AML-193 (cell line): ENCODE data around the gene FN1.

Source experiments
- DNase-seq, 2 experiments: peaks; one replicate each; lab custom pipeline; 2025; lab: John Stamatoyannopoulos, UW

FN1 gene

DNA sequence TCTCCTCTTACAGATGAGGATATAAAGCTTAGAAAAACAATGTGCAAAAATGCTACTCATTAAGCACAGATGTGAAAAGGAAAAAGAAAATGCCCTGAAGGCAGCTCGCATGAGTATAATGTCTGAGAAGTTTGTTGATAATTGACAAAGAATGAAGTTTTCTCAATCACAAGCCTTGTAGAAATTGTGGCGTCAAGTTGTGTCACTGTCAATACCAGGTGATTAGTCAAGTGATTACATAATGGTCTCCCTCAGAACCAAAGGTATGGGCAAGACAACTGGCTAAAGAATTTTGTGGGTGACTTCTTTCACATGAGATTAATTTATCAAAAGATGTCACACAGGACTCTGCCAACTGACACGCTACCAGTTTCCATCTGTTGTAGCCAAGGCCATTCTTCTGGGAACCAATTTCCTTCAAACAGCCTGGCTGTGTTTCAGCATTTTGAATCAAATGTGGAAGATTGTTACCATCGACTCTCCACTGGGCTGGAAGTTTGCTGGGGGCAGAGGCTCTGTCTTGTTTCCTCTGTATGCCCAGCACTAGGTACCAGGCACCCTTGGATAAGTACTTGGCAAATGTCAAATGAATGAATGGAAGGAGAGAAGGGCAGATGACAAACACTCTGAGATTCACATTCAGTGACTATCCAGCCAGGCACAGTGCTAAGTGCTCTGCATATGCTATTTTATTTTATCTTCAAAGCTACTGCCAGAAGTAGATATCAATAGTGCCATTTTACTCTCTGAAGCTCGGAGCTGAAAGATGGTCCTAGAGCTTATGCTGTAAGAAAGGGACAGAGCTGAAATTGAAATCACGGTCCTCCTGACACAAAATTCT, 5.9 kb upstream of the FN1 start:
- no peak for DNase-seq

GRCh38 chr2:215439980-215440512, 4.2 kb upstream of the FN1 start:
- DNase-seq: no peak

DNA sequence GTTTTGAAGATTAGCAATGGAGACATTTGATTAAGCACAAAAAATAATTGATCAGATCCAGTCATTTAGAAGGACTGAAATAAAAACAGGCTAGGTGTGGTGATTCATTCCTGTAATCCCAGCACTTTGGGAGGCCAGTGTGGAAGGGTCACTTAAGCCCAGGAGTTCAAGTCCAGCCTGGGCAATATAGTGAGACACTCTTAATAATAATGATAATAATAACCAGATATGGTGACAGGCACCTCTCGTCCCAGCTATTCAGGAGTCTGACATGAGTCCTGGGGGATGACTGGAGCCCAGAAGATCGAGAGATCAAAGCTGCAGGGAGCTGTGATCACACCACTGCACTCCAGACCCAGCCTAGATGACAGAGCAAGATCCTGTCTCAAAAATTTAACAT, 3.5 kb upstream of the FN1 start:
- DNase-seq: no peak

- no peak for DNase-seq
Measured at GRCh38 chr2:215437614-215438013, 1.7 kb upstream of the FN1 start.

- DNase-seq: no peak
Measured at GRCh38 chr2:215436705-215437565, 1.1 kb upstream of the FN1 start.

DNA sequence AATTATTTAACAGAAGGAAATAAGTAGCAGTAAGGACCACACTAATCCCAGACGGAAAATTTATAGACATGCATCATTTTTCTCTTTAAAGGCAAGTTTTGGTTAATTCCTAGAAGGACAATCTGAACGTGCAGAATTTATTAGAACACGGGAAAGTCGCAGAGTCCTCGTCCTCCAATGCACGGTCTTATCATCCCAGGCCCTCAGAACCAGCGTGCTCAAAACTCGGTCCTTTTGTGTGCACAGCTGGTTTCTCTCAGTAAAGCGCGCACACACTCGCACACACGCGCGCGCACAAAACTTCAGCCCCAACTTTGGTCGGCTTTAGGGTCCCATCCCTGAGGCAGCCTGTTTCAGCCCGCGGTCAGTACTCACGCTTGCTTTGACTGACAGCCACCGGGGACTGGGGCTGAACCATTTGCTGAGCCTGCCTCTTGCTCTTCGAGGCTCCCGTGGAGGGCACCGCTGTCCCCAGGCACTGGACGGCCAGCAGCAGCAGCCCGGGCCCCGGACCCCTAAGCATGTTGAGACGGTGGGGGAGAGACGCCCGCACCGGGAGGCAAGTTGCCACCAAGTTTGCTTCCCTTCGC, 493 bp downstream of the FN1 start:
- no peak for DNase-seq

- DNase-seq: no peak
Measured at GRCh38 chr2:215434447-215435279, 1.2 kb downstream of the FN1 start.

GRCh38 chr2:215432759-215433594, 2.9 kb downstream of the FN1 start:
- DNase-seq: no peak

- DNase-seq: no peak
Measured at GRCh38 chr2:215431778-215432758, 3.8 kb downstream of the FN1 start.

- DNase-seq: no peak
Measured at GRCh38 chr2:215431290-215431689, 4.6 kb downstream of the FN1 start.

DNA sequence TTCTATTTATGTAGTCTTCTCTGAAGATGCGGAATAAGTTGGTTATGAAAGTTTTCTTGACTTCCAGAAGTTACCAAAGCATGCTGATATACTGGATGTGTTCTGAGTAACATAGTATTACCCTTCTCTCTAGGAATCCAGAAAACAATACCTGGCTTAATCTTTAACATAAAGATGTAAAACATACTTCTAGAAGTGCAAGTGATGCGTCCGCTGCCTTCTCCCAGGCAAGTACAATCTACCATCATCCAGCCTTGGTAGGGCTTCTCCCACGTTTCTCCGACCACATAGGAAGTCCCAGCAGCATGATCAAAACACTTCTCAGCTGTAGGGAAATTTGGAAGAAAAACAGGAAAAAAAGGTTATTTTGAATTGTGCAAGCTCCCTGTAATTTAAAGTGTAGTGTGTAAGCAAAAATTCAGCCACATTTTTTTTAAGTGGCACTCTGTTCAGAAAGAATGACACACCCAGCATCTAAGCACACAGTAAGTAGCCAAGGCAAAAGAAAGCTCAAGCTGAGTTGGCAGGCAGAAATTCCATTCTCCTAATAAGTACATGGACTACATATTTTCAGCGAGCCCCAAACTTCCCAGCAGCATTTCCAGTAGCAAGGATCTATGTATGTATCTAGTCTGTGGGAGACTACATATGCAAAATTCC, 5.2 kb downstream of the FN1 start:
- no peak for DNase-seq

DNA sequence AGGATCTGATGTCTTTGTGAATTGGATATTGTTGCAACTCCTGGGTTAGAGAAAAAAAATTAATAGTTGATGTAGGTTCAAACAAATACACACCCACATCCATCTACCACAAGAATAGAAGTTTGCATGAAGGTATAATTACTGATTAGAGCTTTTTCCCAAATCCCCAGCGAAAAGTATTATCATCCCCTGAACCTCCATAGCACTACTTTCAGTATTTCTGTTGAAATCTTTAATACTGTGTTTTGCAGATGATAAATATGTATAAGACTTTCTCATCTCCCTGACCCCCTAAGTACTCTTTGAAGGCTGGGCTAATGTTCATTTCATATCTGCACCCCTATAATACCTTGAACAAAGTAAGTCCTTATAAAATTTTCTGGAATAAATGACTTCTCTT, 6.4 kb downstream of the FN1 start:
- no peak for DNase-seq

DNA sequence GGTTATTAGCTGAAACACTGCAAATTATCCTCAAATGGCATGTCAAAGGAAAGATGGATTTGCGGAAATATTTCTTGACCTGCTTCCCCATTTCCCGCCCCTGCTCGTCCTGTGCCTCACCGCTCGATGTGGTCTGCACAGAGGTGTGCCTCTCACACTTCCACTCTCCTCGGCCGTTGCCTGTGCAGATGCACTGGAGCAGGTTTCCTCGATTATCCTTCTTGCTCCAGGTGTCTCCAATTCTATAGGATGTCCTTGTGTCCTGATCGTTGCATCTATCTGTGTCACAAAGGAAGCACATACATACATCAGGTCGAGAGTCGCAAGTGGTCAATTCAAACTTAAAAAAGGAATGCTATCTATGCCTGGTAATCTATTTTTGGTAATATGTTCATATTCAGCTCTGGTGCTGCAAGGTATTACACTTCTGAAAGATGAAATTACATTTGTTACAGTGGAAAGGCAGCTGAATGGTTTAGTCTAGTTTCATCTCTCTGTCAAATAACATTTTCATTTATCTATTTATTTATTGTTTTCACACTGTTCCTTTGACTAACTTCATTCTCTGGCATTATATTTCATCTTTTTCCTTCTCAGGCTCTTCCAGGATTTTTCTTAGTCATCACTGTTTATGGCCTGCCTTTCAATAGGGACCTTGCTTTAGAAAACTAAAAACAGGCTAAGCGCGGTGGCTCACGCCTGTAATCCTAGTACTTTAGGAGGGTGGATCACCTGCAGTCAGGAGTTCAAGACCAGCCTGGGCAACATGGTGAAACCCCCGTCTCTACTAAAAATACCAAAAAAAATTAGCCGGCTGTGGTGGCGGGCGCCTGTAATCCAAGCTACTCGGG, 7.6 kb downstream of the FN1 start:
- DNase-seq: no peak

DNA sequence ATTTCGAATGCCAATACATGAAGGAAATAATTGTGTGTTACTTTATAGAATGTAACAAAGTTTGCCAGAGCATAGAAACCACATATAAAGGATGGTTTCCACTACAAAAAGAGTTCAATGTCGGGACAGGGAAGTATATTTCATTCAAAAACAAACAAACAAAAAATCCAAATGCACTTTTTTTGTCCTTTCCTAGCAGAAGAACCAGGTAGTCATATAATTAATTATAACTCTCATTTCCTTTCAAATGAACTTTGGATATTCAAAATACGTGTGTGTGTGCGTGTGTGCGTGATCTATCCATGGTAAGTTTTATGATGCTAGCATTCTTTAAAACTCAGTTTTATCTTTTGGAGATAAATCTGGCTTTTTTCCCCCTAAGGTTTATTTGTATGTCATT, 8.3 kb downstream of the FN1 start:
- DNase-seq: no peak

- DNase-seq: no peak
Measured at GRCh38 chr2:215425021-215425782, 10.7 kb downstream of the FN1 start.

GRCh38 chr2:215423928-215424540, 11.8 kb downstream of the FN1 start:
- DNase-seq: no peak

- DNase-seq: no peak
Measured at GRCh38 chr2:215423234-215423633, 12.6 kb downstream of the FN1 start.
